BLaER1 treated with 17β-estradiol and CSF1 and Interleukin-3, amounts not matched to agents 10 nM and 100 nM (cell line): ENCODE measurements around the gene MEF2D.

Experiments
- H3K27ac ChIP-seq, 11 experiments: shearing (Covaris generic); formaldehyde crosslinking; 2 replicates each; pipeline ENCODE4 v1.8.1; 2022
- H3K27me3 ChIP-seq, 11 experiments: shearing (Covaris generic); formaldehyde crosslinking; 2 replicates each; pipeline ENCODE4 v1.8.1; 2022
- H3K36me3 ChIP-seq, 11 experiments: shearing (Covaris generic); formaldehyde crosslinking; 2 replicates each; pipeline ENCODE4 v1.8.1; 2022
- H3K4me1 ChIP-seq, 10 experiments: shearing (Covaris generic); formaldehyde crosslinking; 2 replicates each; pipeline ENCODE4 v1.8.1; 2022
- H3K4me2 ChIP-seq, 11 experiments: shearing (Covaris generic); formaldehyde crosslinking; 2 replicates each; pipeline ENCODE4 v1.8.1; 2022
- H3K4me3 ChIP-seq, 10 experiments: shearing (Covaris generic); formaldehyde crosslinking; 2 replicates each; pipeline ENCODE4 v1.8.1; 2022
- H3K9ac ChIP-seq, 11 experiments: shearing (Covaris generic); formaldehyde crosslinking; 2 replicates each; pipeline ENCODE4 v1.8.1; 2022
- H3K9me3 ChIP-seq, 11 experiments: shearing (Covaris generic); formaldehyde crosslinking; replicated peaks in 1 of 11; 2 replicates each; pipeline ENCODE4 v1.8.1; 2022
- H4K20me1 ChIP-seq, 11 experiments: shearing (Covaris generic); formaldehyde crosslinking; 2 replicates each; pipeline ENCODE4 v1.8.1; 2022
- Cebpa-rat ChIP-seq, 11 experiments: shearing (Covaris generic); IDR thresholded peaks; 2 replicates each; pipeline ENCODE4 v1.8.1; 2022

The MEF2D gene

GRCh38 chr1:156432669-156433018, 67.9 kb downstream of the MEF2D start:
- Histone ChIP-seq H3K9ac (no peak overlapping the region), H3K4me1 (peaks cover 0 to 13% (median 5%) of the 10 kb centered on the region in 10 experiments; a peak in 9 of 20 replicates), H3K9me3 (peaks cover 0 to 24% (median 12%) of the 10 kb centered on the region in 11 experiments; a peak in 14 of 22 replicates), H3K27ac (no peak overlapping the region), H4K20me1 (peaks cover 0 to 48% (median 8%) of the 10 kb centered on the region in 11 experiments; a peak in 11 of 22 replicates), H3K4me3 (no peak overlapping the region), H3K27me3 (peaks cover 98 to 100% (median 100%) of the 10 kb centered on the region in 11 experiments), H3K36me3 (no peaks in the 10 kb centered on the region), H3K4me2 (no peak overlapping the region)
- TF ChIP-seq Cebpa-rat (IDR thresholded peaks at IDR 0.05): no peak

DNA sequence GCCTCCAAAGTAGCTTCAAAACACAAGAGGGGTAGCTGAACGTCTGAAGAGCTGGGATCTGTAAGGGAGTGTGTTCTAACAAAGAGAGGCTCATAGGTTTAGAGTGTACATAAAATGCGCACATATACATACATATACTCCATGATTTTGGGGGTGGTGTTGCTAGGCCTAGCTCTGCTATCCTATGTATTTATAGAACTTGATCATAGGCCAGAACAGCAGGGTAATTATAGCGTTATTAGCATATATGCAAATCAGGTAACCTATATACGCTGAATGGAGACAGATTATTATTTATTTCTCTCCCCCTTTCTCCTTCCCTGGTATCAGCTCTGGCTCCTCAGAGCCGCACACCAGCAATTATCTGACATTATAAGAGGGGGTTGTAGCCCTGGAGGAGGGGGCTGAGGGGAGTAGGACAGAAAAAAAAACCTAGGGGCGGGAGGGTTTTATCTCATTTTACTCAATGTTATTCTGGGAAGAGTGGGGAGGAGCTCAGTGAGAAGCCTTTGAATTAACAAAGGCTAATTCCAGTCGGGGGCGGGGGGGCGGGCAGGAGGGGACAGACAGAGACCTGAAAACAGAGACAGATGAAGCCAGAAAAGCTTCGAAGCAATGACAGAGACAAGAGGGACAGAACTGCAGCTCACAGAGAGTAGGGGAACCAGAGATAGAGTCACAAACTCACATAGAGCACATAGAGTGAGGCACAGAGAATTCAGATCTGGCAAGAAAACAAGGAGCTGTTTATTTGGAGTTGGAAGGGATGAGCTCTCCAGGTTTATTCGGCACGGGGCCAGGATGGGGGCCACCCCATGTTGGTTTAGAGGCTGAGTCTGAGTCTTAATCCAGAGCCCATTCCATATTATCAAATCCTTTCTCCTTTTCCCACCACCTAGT, 68.6 kb downstream of the MEF2D start:
- H3K9ac ChIP-seq: no peak overlapping the region
- peaks cover 0 to 7% (median 0%) of the 10 kb centered on the region in 10 experiments; a peak in 2 of 20 replicates for H3K4me1 ChIP-seq
- H3K4me3 ChIP-seq: no peak overlapping the region
- H3K36me3 ChIP-seq: no peaks in the 10 kb centered on the region
- H4K20me1 ChIP-seq: peaks cover 0 to 47% (median 8%) of the 10 kb centered on the region in 11 experiments; a peak in 11 of 22 replicates
- H3K4me2 ChIP-seq: no peak overlapping the region
- H3K27me3 ChIP-seq: peaks cover 98 to 100% (median 100%) of the 10 kb centered on the region in 11 experiments
- no peak overlapping the region for H3K27ac ChIP-seq
- TF ChIP-seq Cebpa-rat (IDR thresholded peaks at IDR 0.05): no peak
- H3K9me3 ChIP-seq: peaks cover 0 to 18% (median 12%) of the 10 kb centered on the region in 11 experiments; a peak in 14 of 22 replicates

DNA sequence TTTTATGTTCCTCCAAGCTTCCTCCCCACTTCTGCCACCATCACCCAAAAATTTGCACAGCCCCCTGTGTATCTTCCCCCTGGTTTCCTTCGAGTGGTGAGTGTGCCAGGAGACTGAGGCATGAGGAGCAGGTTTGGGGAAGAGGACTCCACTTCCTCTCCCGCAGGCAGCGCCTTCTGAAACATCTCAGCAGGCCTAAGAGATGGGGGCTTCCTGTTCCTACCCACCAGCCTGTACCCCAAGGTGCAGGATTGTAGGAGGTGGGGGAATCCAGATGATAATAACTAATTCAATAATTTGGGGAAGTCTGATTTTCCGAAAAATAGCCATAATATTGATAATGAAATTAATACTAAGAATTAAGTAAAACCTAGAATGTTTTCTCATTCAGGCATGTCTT, 69.2 kb downstream of the MEF2D start:
- Histone ChIP-seq H4K20me1 (peaks cover 0 to 41% (median 6%) of the 10 kb centered on the region in 11 experiments; a peak in 11 of 22 replicates), H3K27ac (no peak overlapping the region), H3K4me3 (no peak overlapping the region), H3K36me3 (no peaks in the 10 kb centered on the region), H3K4me1 (0 out of 20 replicates have a peak, but pooled peaks cover 0 to 2% (median 0%) of the 10 kb centered on the region in 10 experiments), H3K9ac (no peak overlapping the region), H3K9me3 (peaks cover 0 to 12% (median 10%) of the 10 kb centered on the region in 11 experiments; a peak in 14 of 22 replicates), H3K27me3 (peaks cover 98 to 100% (median 100%) of the 10 kb centered on the region in 11 experiments), H3K4me2 (no peak overlapping the region)
- no peak for TF ChIP-seq Cebpa-rat (IDR thresholded peaks at IDR 0.05)

GRCh38 chr1:156430866-156431265, 69.7 kb downstream of the MEF2D start:
- Histone ChIP-seq H3K9me3 (peaks cover 0 to 7% (median 5%) of the 10 kb centered on the region in 11 experiments; a peak in 10 of 22 replicates), H3K9ac (no peak overlapping the region), H4K20me1 (peaks cover 0 to 36% (median 3%) of the 10 kb centered on the region in 11 experiments; a peak in 11 of 22 replicates), H3K27ac (no peak overlapping the region), H3K36me3 (no peaks in the 10 kb centered on the region), H3K27me3 (peaks cover 98 to 100% (median 100%) of the 10 kb centered on the region in 11 experiments), H3K4me3 (no peak overlapping the region), H3K4me1 (0 out of 20 replicates have a peak, but pooled peaks cover 0 to 2% (median 0%) of the 10 kb centered on the region in 10 experiments), H3K4me2 (no peak overlapping the region)
- no peak for TF ChIP-seq Cebpa-rat (IDR thresholded peaks at IDR 0.05)

DNA sequence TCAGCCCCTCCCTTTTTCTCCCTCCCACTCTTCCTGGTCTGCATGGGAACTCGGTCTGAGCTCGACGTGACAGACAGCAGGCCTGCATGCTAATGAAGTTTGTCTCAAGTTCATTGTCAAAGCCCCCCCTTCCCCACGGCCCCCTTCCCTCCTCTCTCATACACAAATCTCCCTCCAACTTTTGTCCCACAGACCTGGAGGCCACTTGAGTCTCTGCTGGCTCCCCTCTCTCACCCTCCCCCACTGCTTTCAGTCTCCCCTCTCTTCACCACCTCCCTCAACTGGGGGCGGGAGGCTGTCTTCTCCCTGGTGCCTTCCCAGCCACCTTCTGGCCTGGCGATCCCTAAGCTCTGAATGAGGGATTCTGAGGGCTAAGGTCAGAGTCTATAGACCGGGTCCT, 70.3 kb downstream of the MEF2D start:
- Histone ChIP-seq H3K9ac (no peak overlapping the region), H3K4me3 (no peak overlapping the region), H3K27me3 (peaks cover 97 to 100% (median 100%) of the 10 kb centered on the region in 11 experiments), H3K4me2 (no peak overlapping the region), H4K20me1 (peaks cover 0 to 36% (median 3%) of the 10 kb centered on the region in 11 experiments; a peak in 11 of 22 replicates), H3K36me3 (no peaks in the 10 kb centered on the region), H3K4me1 (0 out of 20 replicates have a peak, but pooled peaks cover 0 to 2% (median 0%) of the 10 kb centered on the region in 10 experiments), H3K9me3 (peaks cover 0 to 5% (median under 1%) of the 10 kb centered on the region in 11 experiments; a peak in 5 of 22 replicates), H3K27ac (no peak overlapping the region)
- TF ChIP-seq Cebpa-rat (IDR thresholded peaks at IDR 0.05): no peak

- no peak for TF ChIP-seq Cebpa-rat (IDR thresholded peaks at IDR 0.05)
- Histone ChIP-seq H3K4me3 (no peak overlapping the region), H3K4me1 (0 out of 20 replicates have a peak, but pooled peaks cover 0 to 2% (median 0%) of the 10 kb centered on the region in 10 experiments), H3K9me3 (0 out of 22 replicates have a peak, but pooled peaks cover 0 to 5% (median 0%) of the 10 kb centered on the region in 11 experiments), H3K4me2 (no peak overlapping the region), H4K20me1 (peaks cover 0 to 33% (median 0%) of the 10 kb centered on the region in 11 experiments; a peak in 9 of 22 replicates), H3K27ac (no peak overlapping the region), H3K27me3 (peaks cover 97 to 100% (median 100%) of the 10 kb centered on the region in 11 experiments), H3K9ac (no peak overlapping the region), H3K36me3 (no peaks in the 10 kb centered on the region)
These were observed 71.1 kb downstream of the MEF2D start for GRCh38 chr1:156429313-156430060.

GRCh38 chr1:156428746-156429288, 71.8 kb downstream of the MEF2D start:
- no peak overlapping the region for H3K4me2 ChIP-seq
- peaks cover 97 to 100% (median 100%) of the 10 kb centered on the region in 11 experiments for H3K27me3 ChIP-seq
- no peaks in the 10 kb centered on the region for H3K36me3 ChIP-seq
- H3K4me1 ChIP-seq: 0 out of 20 replicates have a peak, but pooled peaks cover 0 to 2% (median 0%) of the 10 kb centered on the region in 10 experiments
- H3K4me3 ChIP-seq: no peak overlapping the region
- 0 out of 22 replicates have a peak, but pooled peaks cover 0 to 5% (median 0%) of the 10 kb centered on the region in 11 experiments for H3K9me3 ChIP-seq
- peaks cover 0 to 32% (median 0%) of the 10 kb centered on the region in 11 experiments; a peak in 9 of 22 replicates for H4K20me1 ChIP-seq
- TF ChIP-seq Cebpa-rat (IDR thresholded peaks at IDR 0.05): no peak
- H3K27ac ChIP-seq: no peak overlapping the region
- H3K9ac ChIP-seq: no peak overlapping the region

GRCh38 chr1:156427957-156428356, 72.6 kb downstream of the MEF2D start:
- 0 out of 20 replicates have a peak, but pooled peaks cover 0 to 2% (median 0%) of the 10 kb centered on the region in 10 experiments for H3K4me1 ChIP-seq
- H3K27ac ChIP-seq: no peak overlapping the region
- H3K4me2 ChIP-seq: no peak overlapping the region
- H3K9me3 ChIP-seq: peaks cover 0 to 5% (median 0%) of the 10 kb centered on the region in 11 experiments; a peak in 3 of 22 replicates
- peaks cover 97 to 100% (median 100%) of the 10 kb centered on the region in 11 experiments for H3K27me3 ChIP-seq
- H4K20me1 ChIP-seq: peaks cover 0 to 34% (median 0%) of the 10 kb centered on the region in 11 experiments; a peak in 9 of 22 replicates
- no peaks in the 10 kb centered on the region for H3K36me3 ChIP-seq
- no peak overlapping the region for H3K4me3 ChIP-seq
- no peak for TF ChIP-seq Cebpa-rat (IDR thresholded peaks at IDR 0.05)
- H3K9ac ChIP-seq: no peak overlapping the region
